RCC 7860 (cell line): ENCODE data around the gene OR6Y1.
A peak's percentile ranks its signal among the peaks of the same experiment; 100 is the strongest.

ENCODE experiments used
- DNase-seq: peaks from one replicate; pipeline ENCODE4 v3.0.0-alpha.2; 2015; ENCODE audit warnings: low spot score
- FAIRE-seq: peaks from 2 replicates; lab custom pipeline; 2012; peaks lifted over from hg19 to GRCh38; lab: Jason Lieb, UNC

Gene OR6Y1, protein sequence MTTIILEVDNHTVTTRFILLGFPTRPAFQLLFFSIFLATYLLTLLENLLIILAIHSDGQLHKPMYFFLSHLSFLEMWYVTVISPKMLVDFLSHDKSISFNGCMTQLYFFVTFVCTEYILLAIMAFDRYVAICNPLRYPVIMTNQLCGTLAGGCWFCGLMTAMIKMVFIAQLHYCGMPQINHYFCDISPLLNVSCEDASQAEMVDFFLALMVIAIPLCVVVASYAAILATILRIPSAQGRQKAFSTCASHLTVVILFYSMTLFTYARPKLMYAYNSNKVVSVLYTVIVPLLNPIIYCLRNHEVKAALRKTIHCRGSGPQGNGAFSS

DNA sequence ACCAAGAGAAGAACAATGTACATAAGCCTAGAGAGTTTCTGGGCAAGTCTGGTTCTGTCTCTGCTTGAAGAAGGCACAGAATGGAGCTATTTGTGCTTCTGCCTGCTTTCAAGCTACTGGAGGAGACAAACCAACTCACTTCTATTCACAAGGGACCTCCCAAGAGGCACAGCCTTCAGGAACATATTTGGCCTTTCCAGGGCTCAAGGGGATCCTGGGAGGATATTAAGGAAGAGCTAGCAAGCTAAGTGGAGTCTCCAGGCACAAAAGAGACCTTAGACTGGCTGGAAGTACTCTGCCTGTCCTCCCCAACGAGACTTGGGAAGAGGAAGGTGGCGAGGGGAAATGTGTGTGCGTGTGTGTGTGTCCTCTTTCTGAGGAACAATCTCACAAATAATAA lies at the start of gene OR6Y1:
Gene OR6Y1 (minus strand): TSS at position 54 of the 400 bp plus-strand sequence. CDS start 6,300 bp downstream, outside the sequence.
- FAIRE-seq (no peak), DNase-seq (no peak)

DNA sequence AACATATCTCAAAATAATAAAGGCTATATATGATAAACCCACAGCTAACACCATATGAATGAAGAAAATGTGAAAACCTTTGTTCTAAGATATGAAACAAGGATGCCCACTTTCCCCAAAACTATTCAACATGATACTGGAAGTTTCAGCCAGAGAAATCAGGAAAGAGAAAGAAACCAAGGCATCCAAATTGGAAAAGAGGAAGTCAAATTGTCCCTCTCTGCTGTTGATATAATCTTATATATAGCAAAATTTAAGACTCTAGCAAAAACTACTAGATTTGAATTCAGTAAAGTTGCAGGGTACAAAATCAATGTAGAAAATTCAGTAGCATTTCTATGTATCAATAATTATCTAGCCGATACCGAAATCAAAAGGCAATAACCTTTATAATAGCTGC lies 46.5 kb upstream of the OR6Y1 start:
- no peak for FAIRE-seq

DNA sequence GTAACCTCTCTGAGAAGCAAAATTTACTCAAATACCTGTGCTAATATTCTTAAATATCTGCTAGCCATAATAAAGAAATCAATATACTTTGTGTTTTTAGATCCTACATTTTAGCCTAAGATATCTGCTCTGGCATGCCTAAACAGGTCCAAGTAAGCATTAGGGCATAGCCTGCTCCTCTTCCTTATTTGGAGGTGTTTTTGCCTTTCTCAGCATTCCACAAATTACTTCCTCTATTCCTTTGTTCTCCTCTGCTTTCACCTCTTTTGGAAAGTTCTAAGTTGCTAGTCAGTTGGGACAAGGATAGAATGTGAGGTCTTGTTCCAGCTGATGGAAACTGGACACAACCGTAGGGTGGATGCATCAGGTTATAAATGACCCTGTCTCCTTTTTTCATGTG lies 32.7 kb upstream of the OR6Y1 start:
- no peak for DNase-seq
- no peak for FAIRE-seq

More for the DNA sequence above, 46.5 kb upstream of the OR6Y1 start:
- no peak for DNase-seq

DNA sequence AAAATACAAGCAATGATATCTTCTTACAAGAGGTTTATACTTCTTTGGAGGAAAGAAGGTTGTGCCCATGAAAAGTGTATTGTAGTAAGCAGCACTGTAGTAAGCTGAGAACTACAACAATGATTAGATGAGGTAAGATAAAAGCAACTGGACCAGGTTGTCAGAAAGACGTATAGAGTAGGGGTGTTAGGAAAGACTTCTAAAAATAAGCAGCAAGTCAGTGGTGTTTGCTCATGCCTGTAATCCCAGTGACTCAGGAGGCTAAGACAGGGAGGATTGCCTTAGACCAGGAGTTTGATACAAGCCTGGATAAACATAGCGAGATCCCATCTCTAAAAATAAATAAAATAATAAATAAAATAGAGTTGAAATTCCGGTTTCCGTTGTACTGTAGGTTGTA lies 29.8 kb upstream of the OR6Y1 start:
- no peak for DNase-seq
- no peak for FAIRE-seq

DNA sequence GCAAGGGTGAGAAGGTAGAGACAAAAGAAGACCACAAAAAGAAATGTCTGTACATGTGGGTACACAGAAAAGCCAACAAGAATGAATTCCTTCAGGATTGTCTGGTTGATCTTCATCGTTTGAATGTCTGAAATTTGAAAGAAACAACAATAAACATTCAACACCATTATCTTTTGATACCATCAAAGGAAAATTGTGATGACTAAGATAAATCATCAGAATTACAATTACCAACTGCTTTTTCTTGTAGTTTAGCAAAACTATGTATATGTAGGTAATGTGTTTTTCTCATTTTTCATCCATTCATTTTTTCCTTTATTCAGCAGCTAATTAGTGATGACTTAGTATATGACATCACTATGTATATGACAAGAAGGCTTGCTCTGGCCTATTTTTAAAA lies 25.5 kb upstream of the OR6Y1 start, which contains the start of gene OR10X1:
Gene OR10X1 (minus strand): TSS at position 167 of the 400 bp plus-strand sequence. CDS start 0 bp downstream, at position 167.
- FAIRE-seq (no peak), DNase-seq (no peak)

DNA sequence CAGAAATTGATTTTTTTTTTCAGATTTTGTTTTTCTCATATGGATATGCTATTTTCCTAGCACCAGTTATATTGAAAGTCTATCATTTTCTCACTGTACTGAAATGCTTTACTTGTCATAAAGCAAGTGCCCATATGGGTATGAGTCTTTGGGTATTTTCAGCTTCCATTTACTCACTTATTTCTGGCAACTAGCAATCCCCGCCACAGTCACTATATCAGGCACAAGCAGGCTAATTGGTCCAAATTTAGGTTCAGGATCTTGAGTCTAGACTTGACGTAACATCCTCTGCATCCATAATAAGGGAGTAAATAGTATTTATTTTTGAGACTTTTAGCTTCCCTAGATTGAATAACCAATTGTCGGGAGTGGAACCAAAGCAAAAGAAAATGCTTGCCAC lies 23.4 kb upstream of the OR6Y1 start:
- no peak for FAIRE-seq
- no peak for DNase-seq

DNA sequence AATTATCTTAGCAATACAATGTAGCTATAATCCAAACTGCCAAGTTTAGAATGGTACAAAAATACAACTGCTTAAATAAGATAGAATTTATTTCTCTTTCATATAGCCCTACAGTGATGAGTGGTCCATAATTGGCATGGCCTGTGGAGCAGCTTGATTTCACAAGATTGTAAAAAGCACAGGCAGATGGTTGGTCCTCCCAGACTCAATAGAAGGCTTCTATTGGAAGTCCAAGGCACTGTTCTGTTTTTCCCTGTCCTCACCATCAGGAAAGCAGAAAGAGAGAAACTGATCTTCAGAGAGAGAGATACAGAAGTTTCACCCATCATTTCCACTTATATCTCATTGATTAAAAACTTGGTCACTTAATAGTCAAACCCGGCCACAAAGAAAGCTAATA lies 18.0 kb upstream of the OR6Y1 start:
- FAIRE-seq (no peak), DNase-seq (no peak)

DNA sequence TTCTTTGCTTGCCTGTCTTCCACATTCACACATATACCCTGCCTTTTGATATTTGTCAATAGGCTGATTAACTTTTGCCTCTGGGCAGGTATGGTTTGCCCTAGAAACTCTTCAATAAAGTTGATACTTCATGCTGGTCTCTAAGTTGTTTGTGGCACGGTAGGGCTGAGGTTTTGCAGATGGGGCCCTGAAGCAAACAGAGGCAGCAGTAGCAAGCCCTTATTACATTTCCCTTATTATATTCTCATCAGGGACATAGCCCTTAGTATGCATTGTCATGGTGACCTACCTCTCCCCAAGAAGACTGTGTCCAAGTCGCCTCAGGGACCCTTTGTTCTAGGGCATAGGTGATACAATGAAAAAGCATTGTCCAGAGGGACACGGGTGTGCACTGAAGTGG lies 16.3 kb upstream of the OR6Y1 start, which contains the start of gene OR6P1:
Gene OR6P1 (minus strand): TSS at position 101 of the 400 bp plus-strand sequence. CDS start 6,976 bp downstream, outside the sequence.
- DNase-seq = no peak
- no peak for FAIRE-seq

DNA sequence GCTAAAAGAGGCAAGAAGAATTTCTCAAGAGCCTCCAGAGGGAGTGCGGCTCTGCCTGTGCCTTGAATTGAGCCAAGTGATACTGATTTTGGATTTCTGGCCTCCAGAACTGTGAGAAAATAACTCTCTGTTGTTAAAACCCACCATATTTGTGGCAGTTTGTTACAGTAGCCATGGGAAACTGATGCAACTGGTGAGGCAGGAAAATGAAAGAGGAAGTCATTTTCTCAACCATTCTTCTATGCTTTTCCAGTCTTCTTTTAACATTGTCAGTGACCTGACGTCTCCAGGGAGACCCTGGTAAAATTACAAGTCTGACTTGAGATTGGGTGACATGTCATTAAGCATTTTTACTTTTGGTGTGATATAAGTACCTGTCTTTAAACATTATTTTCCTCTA lies 10.4 kb upstream of the OR6Y1 start:
- DNase-seq = no peak
- no peak for FAIRE-seq

GRCh38 chr1:158563853-158564252 lies 9.6 kb upstream of the OR6Y1 start:
- FAIRE-seq = no peak
- DNase-seq = no peak

DNA sequence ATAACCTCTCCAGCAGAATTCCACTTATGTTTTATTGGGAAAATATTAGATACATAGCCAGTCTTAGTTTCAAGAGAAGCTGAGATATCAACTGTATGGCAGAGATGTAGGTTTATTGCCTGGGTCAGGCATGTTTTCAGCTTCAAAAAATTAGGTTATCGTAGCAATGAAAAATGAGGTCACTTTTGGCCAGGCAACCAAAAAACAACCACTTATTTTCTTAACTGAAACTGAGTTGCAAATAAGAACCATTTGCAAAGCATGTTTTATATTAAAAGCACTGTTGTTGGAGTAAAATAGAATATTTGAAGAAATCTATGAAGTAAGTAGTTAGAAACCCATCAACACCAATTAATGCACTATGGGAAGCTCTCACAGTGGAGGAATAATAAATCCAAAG lies 5.5 kb upstream of the OR6Y1 start:
- no peak for DNase-seq
- no peak for FAIRE-seq

GRCh38 chr1:158552296-158552695 lies 1.9 kb downstream of the OR6Y1 start:
- FAIRE-seq (no peak), DNase-seq (no peak)

- FAIRE-seq (no peak), DNase-seq (no peak)
Observed at GRCh38 chr1:158547533-158547932, 6.7 kb downstream of the OR6Y1 start.

GRCh38 chr1:158537609-158538008 lies 16.6 kb downstream of the OR6Y1 start:
- FAIRE-seq (no peak), DNase-seq (no peak)

- DNase-seq = no peak
- FAIRE-seq = no peak
Observed at GRCh38 chr1:158534496-158534895, 19.7 kb downstream of the OR6Y1 start.

DNA sequence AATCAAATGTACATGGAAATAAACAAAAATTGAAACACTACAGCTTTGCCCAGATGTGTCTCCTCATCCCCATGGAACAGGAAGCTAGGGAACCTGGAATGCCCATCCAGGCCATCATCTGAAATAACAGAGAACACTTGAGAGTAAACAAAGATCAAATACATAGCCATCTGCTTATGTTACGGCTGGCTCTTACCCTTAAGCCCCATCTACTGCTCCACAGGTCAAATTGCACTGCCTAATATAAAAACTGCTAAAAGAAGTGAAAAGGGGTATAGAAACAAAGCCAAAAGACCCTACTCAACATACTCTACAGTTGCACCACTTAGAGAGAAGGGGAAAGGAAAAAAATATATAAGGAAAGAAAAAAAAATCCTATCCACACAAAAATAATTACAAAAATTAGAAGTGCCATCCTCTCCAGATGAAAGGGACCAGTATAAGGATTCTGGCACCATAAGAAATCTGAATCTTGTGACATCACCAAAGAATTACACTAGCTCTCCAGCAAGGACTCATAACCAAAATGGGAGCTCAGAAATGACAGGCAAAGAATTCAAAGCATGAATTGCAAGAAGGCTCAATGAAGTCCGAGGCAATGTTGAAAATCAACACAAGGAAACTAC lies 26.9 kb downstream of the OR6Y1 start:
- DNase-seq = peak; percentile 13
- FAIRE-seq = no peak

DNA sequence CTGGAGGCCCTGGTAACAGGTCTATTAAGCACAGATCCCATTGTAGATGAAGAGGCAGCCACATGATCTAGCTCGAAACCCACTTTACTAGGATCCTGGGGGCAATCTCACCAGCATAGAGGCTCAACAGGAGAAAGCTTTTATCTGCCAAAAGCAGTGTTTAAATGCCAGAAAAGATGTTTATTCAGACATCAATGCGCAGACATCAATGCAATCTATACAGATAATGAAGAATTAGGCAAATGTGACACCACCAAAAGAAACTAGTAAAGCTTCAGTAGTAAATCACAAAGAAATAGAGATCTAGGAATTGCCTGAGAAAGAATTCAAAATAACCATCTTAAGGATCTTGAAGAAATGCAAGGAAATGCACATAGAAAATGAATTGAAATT lies 32.5 kb downstream of the OR6Y1 start:
- no peak for FAIRE-seq
- DNase-seq = no peak

GRCh38 chr1:158520955-158521665 lies 33.1 kb downstream of the OR6Y1 start:
- FAIRE-seq (no peak), DNase-seq (no peak)

GRCh38 chr1:158520021-158520420 lies 34.2 kb downstream of the OR6Y1 start:
- FAIRE-seq = no peak
- DNase-seq = no peak

DNA sequence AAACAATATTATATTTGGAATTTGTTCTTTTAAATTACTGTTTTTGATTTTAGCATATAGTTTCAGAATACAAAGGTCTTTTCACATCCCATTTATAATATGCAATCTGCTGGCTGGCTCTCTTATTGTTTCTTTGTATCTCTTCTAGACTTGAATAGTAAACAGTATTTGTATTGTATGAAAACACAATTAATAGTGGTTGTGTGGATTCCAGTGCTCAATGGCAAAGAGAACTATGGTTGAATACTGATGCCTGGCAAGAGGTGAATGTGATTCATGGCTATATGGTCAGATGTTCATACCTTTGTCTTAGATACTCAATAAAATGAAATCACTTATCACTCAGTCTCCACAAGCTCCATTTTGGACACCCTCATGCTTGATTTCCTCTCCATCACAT lies 37.2 kb downstream of the OR6Y1 start:
- DNase-seq (no peak), FAIRE-seq (no peak)

DNA sequence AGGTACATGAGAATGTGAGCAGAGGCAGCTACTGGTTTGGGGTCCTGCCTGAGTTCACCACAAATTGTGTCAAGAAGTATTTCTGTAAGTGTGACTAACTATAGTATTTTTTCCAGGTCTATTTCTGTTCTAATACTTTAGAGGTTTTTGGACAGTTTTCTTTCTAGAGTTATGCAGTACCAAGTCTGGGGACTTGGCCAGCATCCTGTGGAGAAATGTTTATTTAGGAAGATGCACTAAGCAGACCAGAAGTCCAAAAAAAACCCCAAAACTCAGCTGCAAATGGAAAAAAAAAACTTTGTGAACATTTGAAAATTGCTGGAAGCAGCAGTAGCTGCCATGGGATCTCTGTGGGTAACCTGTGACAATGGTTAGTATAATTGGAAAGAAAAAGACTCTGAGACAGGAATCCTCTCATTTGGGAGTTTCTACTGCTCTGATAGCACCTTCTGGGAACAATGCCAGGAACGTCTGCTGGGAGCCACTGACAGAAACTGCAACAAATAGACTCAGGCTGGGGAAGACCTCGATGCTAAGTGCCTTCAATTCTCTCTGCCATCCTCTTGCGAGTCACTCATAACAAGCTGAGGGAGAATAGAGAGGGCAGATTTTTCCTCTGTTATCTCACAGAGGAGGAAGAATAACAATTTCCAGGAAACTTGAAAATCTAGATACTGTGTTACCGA lies 44.6 kb downstream of the OR6Y1 start:
- FAIRE-seq (no peak), DNase-seq (no peak)
